ENCODE data around the gene SPANXN2.
"Not testable (repeated sequence)": the region's sequence is repeated elsewhere in the genome, so short reads cannot be mapped to it uniquely, and the experiment has no call there.

SPANXN2 gene, protein sequence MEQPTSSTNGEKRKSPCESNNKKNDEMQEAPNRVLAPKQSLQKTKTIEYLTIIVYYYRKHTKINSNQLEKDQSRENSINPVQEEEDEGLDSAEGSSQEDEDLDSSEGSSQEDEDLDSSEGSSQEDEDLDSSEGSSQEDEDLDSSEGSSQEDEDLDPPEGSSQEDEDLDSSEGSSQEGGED

DNA sequence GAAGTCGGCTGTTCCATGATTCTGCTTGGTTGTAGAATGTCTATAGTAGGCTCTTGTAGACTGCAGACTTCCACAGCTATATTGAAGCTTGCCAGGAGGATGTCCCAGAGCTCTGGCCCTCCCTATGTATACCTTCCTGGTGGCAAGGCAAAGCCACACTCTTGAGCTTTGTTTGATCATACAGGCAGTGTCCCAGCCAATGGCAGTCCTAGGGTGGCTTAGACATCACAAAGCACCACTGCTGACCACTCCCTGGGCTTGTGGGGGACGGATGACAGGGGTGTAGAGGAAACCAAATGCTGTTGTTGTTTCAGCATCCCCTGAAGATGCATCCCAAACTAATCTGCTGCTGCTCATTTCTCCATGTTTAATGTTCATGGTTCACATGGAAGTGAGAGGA, at the start of gene SPANXN2:
TSS of gene SPANXN2 (minus strand) at position 101 of the 400 bp plus-strand sequence. CDS start at position 17, 84 bp downstream.
- DNase-seq = not testable (repeated sequence)

DNA sequence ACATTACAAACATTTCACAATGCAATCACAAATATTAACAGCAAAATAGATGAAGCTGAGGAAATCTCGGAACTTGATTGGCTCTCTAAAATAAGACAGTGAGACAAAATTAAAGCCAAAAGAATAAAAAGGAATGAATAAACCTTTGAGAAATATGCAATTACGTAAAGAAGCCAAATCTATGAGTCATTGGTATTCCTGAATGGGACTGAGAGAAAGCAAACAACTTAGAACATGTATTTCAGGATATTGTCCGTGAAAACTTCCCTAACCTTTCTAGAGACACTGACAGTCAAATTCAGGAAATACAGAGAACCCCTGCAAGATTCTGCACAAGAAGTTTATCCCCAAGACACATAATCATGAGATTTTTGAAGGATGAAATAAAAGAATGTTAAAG, 48.4 kb upstream of the SPANXN2 start:
- no peak for DNase-seq

DNA sequence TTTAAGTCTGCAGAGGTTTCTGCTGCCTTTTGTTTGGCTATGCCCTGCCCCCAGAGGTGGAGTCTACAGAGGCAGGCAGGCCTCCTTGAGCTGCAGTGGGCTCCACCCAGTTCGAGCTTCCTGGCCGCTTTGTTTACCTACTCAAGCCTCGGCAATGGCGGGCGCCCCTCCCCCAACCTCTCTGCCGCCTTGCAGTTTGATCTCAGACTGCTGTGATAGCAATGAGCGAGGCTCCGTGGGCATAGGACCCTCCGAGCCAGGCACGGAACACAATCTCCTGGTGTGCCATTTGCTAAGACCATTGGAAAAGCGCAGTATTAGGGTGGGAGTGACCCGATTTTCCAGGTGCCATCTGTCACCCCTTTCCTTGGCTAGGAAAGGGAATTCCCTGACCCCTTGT, 47.2 kb upstream of the SPANXN2 start:
- DNase-seq = not testable (repeated sequence)

DNA sequence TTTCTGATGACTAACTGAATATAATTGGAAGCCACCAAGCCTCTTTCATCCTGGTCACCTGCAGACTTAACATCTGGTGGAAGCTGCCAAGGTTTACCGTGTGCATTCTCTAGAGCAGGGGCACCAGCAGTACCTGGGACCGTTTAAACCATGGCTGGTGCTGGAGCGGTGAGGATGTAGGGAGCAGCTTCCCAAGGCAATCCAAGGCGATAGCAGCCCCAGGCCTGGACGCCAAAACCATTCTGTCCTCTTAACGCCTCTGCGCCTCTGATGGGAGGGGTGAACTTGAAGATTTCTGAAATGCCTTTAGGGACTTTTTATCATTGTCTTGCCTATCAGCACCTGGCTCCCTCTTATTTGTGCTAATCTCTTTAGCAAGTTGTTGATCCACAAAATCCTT, 37.3 kb upstream of the SPANXN2 start:
- DNase-seq = no peak

DNA sequence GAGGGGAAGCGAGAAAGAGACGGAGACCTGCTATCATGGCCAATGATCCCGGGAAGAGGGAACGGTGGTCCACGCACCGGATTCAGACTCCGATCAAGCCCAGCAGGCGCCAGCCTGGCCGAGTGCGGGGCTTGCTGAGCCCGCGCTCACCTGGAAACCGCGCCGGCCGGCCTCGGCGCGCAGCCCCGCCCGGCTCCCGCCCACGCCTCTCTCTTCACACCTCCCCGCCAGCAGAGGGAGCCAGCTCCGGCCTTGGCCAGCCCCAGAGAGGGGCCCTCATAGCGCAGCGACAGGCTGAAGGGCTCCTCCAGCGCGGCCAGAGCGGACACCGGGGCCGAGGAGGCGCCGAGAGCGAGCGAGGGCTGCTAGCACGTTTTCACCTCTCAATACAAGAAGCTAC, 36.8 kb upstream of the SPANXN2 start:
- DNase-seq = no peak

DNA sequence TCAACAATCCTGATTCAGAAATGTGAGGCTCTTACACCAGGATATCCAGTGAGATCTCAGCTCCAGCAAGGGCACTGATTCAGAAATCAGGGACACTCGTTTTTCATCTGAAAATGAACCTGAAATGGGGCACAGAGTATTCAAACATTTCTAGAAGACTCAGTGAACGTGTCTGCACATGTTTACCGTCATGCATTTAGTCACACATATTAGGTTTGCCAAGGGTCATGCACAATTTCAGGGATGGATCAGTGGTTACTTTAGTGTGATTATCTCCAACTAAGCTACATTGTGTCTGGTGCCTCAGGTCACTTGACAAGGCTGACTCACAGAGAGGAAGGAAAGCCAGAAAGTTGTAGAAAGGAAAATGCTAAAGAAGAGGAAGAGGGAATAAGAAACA, 33.6 kb upstream of the SPANXN2 start:
- no peak for DNase-seq

DNA sequence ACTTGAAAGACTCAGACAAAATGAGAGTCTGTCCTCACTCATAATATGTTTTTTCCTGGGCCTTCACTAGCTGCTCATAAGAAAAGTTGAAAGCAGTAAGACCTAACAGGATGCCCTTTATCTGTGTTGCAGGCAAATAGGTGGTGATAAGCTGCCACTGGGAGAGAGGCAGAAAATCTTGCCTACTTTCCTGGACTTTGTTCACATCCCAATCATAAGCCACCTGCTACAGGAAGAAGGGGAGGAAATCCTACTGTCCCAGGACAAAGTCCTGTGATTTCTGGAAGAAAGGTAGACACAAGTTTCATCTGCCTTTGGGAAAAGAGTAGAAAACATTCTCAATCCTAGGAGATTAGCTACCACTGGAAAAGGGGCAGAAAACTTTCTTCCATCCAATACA, 13.3 kb upstream of the SPANXN2 start:
- DNase-seq = no peak

DNA sequence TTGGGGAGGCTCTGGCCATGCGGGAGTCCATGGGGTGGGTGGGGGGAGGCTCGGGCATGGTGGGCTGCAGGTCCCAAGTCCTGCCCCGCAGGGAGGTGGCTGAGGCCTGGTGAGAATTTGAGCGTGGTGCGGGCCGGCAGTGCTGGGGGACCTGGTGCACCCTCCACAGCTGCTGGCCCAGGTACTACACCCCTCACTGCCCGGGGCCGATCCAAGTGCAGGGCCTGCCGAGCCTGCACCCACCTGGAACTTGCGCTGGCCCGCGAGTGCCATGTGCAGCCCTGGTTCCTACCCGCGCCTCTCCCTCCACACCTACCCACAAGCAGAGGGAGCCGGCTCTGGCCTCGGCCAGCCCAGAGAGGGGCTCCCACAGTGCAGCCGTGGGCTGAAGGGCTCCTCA, 5.7 kb upstream of the SPANXN2 start:
- DNase-seq = no peak

DNA sequence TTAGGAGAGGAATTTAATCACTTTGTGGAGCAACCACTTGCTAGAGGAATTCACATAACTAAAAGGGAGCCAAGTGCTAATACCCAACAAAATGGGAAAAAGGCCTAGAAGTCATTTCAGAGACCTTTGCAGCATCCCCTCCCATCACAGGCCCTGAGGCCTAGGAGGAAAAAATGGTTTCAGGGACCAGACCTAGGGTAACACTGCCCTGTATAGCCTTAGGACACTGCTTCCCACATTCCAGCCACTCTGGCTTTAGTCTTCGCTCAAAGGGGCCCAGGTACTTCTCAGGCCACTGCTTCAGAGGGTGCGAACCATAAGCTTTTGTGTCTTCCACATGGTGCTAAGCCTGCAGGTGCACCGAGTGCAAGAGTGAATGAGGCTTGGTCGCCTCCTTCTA, 19.1 kb downstream of the SPANXN2 start:
- DNase-seq = no peak

DNA sequence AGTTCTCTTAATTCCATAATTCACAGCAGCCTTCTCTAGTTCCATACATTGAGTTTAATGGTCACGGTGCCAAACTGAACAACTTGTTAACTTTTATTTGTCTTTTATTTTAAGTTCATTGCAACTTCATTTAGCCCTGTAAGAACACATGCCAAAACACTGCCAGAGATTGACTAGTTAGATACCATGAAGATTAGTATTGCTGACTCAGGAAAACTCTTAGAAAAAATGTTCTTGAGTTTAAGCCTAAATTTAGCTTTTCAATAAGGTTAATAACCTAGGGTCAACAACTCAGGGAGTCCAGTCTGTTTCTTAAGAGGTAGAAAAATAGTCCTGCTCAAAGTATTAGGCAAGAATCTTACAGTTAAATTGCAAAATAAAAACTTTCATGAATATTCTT, 25.7 kb downstream of the SPANXN2 start:
- no peak for DNase-seq

DNA sequence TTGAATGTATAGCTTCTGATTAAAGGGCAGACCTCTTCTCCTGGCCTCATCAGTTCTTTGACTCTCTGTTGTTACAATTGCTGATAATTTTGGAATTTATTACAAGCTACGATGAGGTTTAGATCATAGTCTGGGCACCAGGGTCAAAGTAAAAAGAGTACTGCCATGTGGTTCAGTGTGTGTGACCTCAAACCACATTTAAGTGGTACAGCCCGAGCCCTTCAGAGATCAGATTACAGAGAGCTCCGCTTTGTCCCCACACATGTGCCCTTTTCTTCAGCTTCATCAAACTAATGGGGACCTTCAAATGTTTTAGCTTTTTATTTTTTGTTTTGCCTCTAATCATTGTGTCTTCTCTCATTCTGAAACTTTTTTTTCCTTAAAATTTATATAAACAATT, 37.1 kb downstream of the SPANXN2 start:
- DNase-seq = no peak

DNA sequence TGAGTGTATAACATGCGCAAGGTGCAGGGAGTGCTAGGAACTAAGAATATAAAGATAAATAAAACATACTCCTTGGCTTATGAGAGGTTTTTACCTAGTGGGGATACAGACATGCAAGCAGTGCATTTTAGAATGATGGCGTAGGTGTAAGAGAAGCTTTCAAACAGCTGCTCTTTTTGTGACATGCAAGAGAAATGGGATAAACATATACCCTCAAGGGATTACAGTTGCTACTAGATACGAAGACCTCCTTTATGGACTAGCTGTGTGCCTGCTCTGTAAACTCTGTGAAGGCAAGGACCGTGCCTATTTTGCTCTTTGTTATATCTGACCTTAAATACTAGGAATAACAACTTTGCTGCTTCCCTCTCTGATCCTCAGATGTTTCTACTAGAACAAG, 45.6 kb downstream of the SPANXN2 start:
- DNase-seq = no peak

DNA sequence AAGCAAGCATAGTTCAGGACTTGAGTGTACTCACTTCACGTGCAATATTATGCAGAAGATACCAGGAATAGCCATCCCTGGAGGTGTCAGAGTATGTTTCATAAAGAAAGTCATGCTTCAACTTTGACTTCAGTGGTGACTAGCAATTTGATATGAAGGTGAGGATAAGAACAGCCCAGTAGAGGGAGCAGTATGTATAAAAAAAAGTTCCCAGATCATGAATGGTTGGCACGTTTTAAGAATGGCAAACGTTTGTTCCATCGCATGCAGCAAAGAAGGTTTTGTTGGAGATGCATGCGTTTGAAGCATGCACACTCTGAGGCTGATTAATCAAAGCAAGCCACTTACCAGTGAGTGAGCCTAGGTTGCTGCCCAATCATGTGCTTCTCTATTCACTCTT, 51.2 kb downstream of the SPANXN2 start:
- no peak for DNase-seq

DNA sequence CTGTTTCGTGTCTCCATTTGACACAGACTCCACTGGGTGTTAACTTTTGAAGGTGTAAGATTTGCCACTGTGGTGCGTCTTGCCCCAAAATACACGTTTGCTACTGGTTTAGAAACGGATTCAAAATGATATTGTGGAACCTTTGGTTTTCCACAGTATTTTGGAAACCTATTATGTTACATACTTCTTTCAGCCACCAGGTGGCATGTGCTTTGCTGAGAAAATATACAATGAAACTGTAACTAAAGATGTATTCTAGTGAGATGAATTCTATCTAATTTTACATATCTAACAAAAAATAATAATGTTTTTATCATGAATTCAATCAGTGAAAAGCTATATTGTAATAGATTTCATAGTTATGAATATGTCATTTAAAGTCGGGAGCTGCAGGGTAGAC, 56.2 kb downstream of the SPANXN2 start:
- no peak for DNase-seq

DNA sequence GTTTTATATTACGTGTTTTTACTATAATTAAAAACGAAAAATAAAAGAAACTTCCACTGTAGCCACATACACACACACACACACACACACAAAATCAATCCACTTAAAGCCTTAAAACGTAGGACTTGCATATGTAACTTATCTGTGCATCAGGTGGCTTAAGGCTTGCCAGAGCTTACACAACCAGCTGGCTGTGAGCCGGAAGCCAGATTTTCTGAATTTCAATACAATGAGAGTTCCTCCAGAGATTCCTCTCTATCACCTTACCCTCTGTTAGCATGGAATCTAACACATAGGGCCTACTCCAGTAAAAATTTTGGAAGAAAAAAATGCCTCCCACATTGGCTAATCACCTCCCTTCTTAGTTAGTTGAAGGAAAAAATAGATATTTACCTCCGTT, 56.8 kb downstream of the SPANXN2 start:
- no peak for DNase-seq
